ENCODE data around the gene NR2E3. TPM values are rescaled to one million over a fixed set of nuclear protein-coding genes. Genes with fewer than 3 reads are reported as not detected.

The NR2E3 gene
- total RNA-seq, 1 donor from 2014 or later: not detected

GRCh38 chr15:71786673-71787072, 23.7 kb upstream of the NR2E3 start:
- Histone ChIP-seq H3K9me3 (no peaks in the 10 kb centered on the region), H3K27ac (no peak overlapping the region), H3K36me3 (no peaks in the 10 kb centered on the region), H3K4me3 (no peak overlapping the region), H3K4me1 (peaks cover 7 to 18% of the 10 kb centered on the region in 2 donors), H3K27me3 (no peaks in the 10 kb centered on the region)
- DNase-seq (ENCODE audit: low spot score in 2 of 2): peak in 1 of 2 donors; percentile 7
- TF ChIP-seq CTCF (IDR thresholded peaks at IDR 0.05): no peak
- intact Hi-C loops (cut with DNase I): no loop called here

- no peak for TF ChIP-seq CTCF (IDR thresholded peaks at IDR 0.05)
- peak in 1 of 2 donors; percentile 35 for DNase-seq (ENCODE audit: low spot score in 2 of 2)
- intact Hi-C loops (cut with DNase I): no loop called here
Observed at GRCh38 chr15:71788646-71789579, 21.4 kb upstream of the NR2E3 start.

GRCh38 chr15:71789616-71790015, 20.7 kb upstream of the NR2E3 start:
- Histone ChIP-seq H3K4me1 (no peaks in the 10 kb centered on the region), H3K27me3 (no peaks in the 10 kb centered on the region), H3K4me3 (no peak overlapping the region), H3K9me3 (no peaks in the 10 kb centered on the region), H3K36me3 (no peaks in the 10 kb centered on the region), H3K27ac (no peak overlapping the region)
- intact Hi-C loops (cut with DNase I): no loop called here
- no peak for TF ChIP-seq CTCF (IDR thresholded peaks at IDR 0.05)
- peak in 1 of 2 donors; percentile 19 for DNase-seq (ENCODE audit: low spot score in 2 of 2)

More at GRCh38 chr15:71788646-71789579, 21.4 kb upstream of the NR2E3 start:
- H3K9me3 ChIP-seq: no peaks in the 10 kb centered on the region
- H3K4me1 ChIP-seq: no peaks in the 10 kb centered on the region
- no peak overlapping the region for H3K4me3 ChIP-seq
- no peaks in the 10 kb centered on the region for H3K27me3 ChIP-seq
- no peaks in the 10 kb centered on the region for H3K36me3 ChIP-seq
- no peak overlapping the region for H3K27ac ChIP-seq

- peak in 1 of 2 donors; percentile 46 for DNase-seq (ENCODE audit: low spot score in 2 of 2)
- H3K4me3 ChIP-seq: no peak overlapping the region
- H3K27ac ChIP-seq: no peak overlapping the region
- no peaks in the 10 kb centered on the region for H3K36me3 ChIP-seq
- H3K27me3 ChIP-seq: no peaks in the 10 kb centered on the region
- intact Hi-C loops (cut with DNase I): no loop called here
- no peaks in the 10 kb centered on the region for H3K9me3 ChIP-seq
- TF ChIP-seq CTCF (IDR thresholded peaks at IDR 0.05): no peak
- no peaks in the 10 kb centered on the region for H3K4me1 ChIP-seq
Observed at GRCh38 chr15:71790081-71790480, 20.3 kb upstream of the NR2E3 start.

DNA sequence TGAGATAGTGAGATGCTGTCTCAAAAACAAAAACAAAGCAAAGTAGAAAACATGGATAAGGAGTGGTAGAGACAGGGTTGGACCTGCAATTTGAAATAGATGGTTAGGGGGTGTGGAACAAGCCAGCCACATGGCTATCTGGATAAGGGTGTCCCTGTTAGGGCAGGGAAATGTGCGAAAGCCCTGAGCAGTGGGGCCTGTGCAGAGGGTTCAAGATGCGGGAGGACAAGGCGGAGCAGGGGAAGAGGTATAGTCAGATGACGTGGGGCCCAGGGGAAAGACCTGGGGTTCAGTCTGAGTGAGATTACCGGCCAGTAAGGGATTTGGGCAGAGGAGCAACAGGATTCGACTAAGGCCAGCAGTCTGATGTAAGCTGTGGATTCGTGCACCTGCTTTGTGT, 18.4 kb upstream of the NR2E3 start:
- intact Hi-C loops (cut with DNase I): no loop called here
- DNase-seq (ENCODE audit: low spot score in 2 of 2): peak in 1 of 2 donors; percentile 56
- H3K36me3 ChIP-seq: no peaks in the 10 kb centered on the region
- H3K4me3 ChIP-seq: no peak overlapping the region
- H3K4me1 ChIP-seq: no peaks in the 10 kb centered on the region
- no peaks in the 10 kb centered on the region for H3K27me3 ChIP-seq
- no peaks in the 10 kb centered on the region for H3K9me3 ChIP-seq
- no peak for TF ChIP-seq CTCF (IDR thresholded peaks at IDR 0.05)
- no peak overlapping the region for H3K27ac ChIP-seq
